ENCODE results near the gene ABCA2.

Gene ABCA2

DNA sequence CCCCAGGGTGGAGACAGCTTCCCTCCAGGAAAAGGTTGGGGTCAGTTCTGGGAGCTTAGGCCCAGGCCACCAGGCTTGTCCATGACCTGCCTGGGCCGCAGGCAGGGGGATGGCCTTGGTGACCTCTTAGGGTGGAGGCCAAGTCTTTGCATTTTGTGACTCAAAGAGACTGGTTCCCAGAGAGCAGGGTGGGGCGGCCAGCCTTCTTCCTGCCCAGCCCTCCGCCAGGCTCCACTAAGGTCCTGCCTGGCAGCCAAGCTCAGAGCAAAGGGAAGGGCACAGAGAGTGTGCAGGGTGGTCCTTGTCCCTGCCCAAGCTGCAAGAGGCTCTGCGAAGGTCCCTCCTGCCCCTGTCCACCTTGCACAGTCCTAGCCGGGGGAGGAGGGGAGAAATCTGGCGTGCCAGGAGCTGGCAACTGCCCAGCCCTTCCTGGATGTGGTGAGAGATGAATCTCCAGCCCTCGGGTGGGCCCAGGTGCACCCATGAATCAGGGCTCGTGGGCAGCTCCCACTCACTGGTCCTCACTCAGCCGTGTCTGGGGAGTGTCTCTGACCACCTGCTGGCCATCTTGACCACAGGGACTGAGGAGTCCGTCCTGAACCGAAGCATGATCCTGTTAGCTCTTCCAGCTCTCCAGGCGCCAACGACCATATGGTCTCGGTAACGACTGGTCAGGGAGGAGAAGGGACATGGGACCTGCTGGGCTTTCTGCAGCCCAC, 53.1 kb downstream of the ABCA2 start:
- no peak for DNase-seq (ENCODE audit: extremely low spot score)
- TF ChIP-seq BHLHE40 (IDR thresholded peaks at IDR 0.05; ENCODE audit: borderline replicate concordance) (no peak), ZNF384 (IDR thresholded peaks at IDR 0.05) (no peak), NFRKB (IDR thresholded peaks at IDR 0.05) (no peak), L3MBTL2 (conservative IDR thresholded peaks at IDR 0.05) (no peak), HDGF (IDR thresholded peaks at IDR 0.05; ENCODE audit: borderline replicate concordance) (no peak), FOXA1 (IDR thresholded peaks at IDR 0.05) (no peak), LEF1 (IDR thresholded peaks at IDR 0.05; ENCODE audit: borderline replicate concordance) (no peak), SP1 (IDR thresholded peaks at IDR 0.05) (no peak), PKNOX1 (IDR thresholded peaks at IDR 0.05) (no peak), FOXK2 (IDR thresholded peaks at IDR 0.05) (no peak), ELF4 (IDR thresholded peaks at IDR 0.05) (no peak), SUZ12 (IDR thresholded peaks at IDR 0.05) (no peak), TARDBP (IDR thresholded peaks at IDR 0.05) (no peak), ARNT (IDR thresholded peaks at IDR 0.05) (no peak)
- ChIA-PET POLR2A (interaction anchor here (1.2 to 1.4 kb wide), 2 partner anchors 17 to 25 kb away, joined by 3 to 8 read pairs; partner anchors contain the start of gene PAXX), CTCF (interaction anchor here (0.7 to 1.4 kb wide), 4 partner anchors 15 to 61 kb away, joined by 3 to 5 read pairs (median 3); no protein-coding TSS in a partner anchor)

DNA sequence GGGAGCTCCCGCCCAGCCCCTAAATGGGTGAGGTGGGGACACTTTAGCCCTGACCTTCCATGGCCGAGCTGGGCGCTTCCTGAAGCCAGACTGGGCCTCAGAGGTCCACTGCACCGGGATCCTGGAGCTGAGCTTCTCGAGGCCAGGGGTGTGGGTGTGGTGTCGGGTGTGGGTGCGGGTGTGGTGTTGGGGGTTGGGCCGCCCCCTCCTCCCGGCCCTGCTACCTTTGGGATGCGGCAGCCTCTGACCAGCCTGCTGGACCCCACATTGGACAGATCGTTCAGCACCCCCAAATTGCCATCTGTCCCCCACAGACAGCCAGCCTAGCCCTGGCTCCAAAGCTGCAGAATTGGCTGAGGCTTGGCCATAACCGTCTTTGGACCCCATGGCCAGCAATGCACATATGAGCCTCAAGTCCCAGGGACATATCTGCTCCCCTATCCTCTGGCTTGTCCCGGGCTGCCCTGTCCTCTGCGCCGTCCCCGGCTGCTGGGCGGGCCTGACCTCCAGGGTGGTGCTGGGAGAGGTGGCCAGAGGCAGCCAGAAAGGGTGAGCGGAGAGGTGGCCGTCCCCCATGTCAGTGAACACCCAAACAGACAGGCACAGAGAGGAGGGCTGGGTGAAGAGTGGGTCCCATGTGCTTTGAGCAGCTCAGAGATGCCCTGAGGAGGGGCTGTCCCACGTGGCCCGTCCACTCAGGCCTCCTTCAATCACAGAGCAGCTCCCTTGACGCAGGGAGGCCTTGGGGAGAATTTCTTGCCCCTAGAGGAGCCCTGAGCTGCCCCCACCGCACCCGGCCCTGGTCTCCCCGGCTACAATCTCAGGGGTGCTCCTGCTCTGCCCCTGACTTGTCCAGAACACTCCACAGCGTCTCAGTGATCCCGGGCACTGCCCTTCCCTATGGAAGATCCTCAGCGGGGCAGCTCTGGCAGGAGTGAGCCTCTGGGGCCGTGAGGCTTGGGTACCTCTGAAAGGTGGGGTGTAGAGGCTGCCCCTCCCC, 54.1 kb downstream of the ABCA2 start:
- TF ChIP-seq SUZ12 (IDR thresholded peaks at IDR 0.05): no peak
- no peak for TF ChIP-seq ELF4 (IDR thresholded peaks at IDR 0.05)
- no peak for TF ChIP-seq CTBP1 (IDR thresholded peaks at IDR 0.05; ENCODE audit: borderline replicate concordance)
- TF ChIP-seq TARDBP (IDR thresholded peaks at IDR 0.05): no peak
- DNase-seq (ENCODE audit: extremely low spot score): no peak
- ChIA-PET CTCF (interaction anchor here (0.7 to 1.4 kb wide), 3 partner anchors 26 to 62 kb away, joined by 3 to 5 read pairs (median 3); no protein-coding TSS in a partner anchor), POLR2A (interaction anchor here (0.6 to 1.4 kb wide), 4 partner anchors 18 to 26 kb away, joined by 3 to 8 read pairs (median 3); partner anchors contain the start of gene PAXX)

DNA sequence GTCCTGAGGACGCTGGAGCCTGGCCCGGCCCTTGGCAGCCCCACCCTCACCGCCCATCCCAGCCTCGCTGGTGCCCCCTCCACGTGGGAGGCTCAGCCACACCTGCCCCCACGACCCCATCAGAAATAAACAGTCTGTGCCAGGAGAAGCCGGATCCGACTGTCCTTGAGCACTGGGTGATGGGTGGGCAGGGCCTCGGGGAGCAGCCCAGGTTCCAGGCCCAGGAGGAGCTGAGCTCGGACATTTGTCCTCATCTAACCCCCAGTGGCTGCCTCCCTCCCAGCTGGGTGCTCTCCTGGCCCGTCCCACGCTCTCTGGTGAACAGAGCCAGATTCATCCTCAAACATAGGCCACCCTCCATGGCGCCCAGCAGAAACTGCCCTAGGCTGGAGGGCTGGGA, 55.3 kb downstream of the ABCA2 start:
- POLR2A ChIA-PET: interaction anchor here (1.1 kb wide), 1 partner anchor 24 kb away, joined by 3 read pairs; no protein-coding TSS in a partner anchor
- CTCF ChIA-PET: no interaction called here
- no peak for TF ChIP-seq FOXK2 (IDR thresholded peaks at IDR 0.05)
- no peak for TF ChIP-seq L3MBTL2 (conservative IDR thresholded peaks at IDR 0.05)
- no peak for TF ChIP-seq HDGF (IDR thresholded peaks at IDR 0.05; ENCODE audit: borderline replicate concordance)
- no peak for TF ChIP-seq SP1 (IDR thresholded peaks at IDR 0.05)
- no peak for TF ChIP-seq NFRKB (IDR thresholded peaks at IDR 0.05)
- no peak for TF ChIP-seq LEF1 (IDR thresholded peaks at IDR 0.05; ENCODE audit: borderline replicate concordance)
- no peak for TF ChIP-seq FOXM1 (IDR thresholded peaks at IDR 0.05; ENCODE audit: borderline replicate concordance)
- no peak for TF ChIP-seq PKNOX1 (IDR thresholded peaks at IDR 0.05)
- no peak for TF ChIP-seq ELF4 (IDR thresholded peaks at IDR 0.05)
- no peak for TF ChIP-seq FOXA1 (IDR thresholded peaks at IDR 0.05)
- no peak for TF ChIP-seq BHLHE40 (IDR thresholded peaks at IDR 0.05; ENCODE audit: borderline replicate concordance)
- TF ChIP-seq SUZ12 (IDR thresholded peaks at IDR 0.05): no peak
- no peak for TF ChIP-seq TARDBP (IDR thresholded peaks at IDR 0.05)
- no peak for TF ChIP-seq ARNT (IDR thresholded peaks at IDR 0.05)
- no peak for DNase-seq (ENCODE audit: extremely low spot score)

GRCh38 chr9:136972335-136972734, 55.7 kb downstream of the ABCA2 start:
- DNase-seq (ENCODE audit: extremely low spot score): no peak
- ChIA-PET CTCF (no interaction called here), POLR2A (no interaction called here)
- TF ChIP-seq HDGF (IDR thresholded peaks at IDR 0.05; ENCODE audit: borderline replicate concordance) (no peak), FOXA1 (IDR thresholded peaks at IDR 0.05) (no peak), CTBP1 (IDR thresholded peaks at IDR 0.05; ENCODE audit: borderline replicate concordance) (no peak), BHLHE40 (IDR thresholded peaks at IDR 0.05; ENCODE audit: borderline replicate concordance) (no peak)

- no peak for DNase-seq (ENCODE audit: extremely low spot score)
- CTCF ChIA-PET: no interaction called here
- TF ChIP-seq CTBP1 (IDR thresholded peaks at IDR 0.05; ENCODE audit: borderline replicate concordance) (no peak), LEF1 (IDR thresholded peaks at IDR 0.05; ENCODE audit: borderline replicate concordance) (no peak), SUZ12 (IDR thresholded peaks at IDR 0.05) (no peak), NFRKB (IDR thresholded peaks at IDR 0.05) (no peak), PKNOX1 (IDR thresholded peaks at IDR 0.05) (no peak), ARNT (IDR thresholded peaks at IDR 0.05) (no peak), HDGF (IDR thresholded peaks at IDR 0.05; ENCODE audit: borderline replicate concordance) (no peak), SP1 (IDR thresholded peaks at IDR 0.05) (no peak), FOXM1 (IDR thresholded peaks at IDR 0.05; ENCODE audit: borderline replicate concordance) (no peak), ZNF384 (IDR thresholded peaks at IDR 0.05) (no peak), TARDBP (IDR thresholded peaks at IDR 0.05) (no peak), L3MBTL2 (conservative IDR thresholded peaks at IDR 0.05) (no peak), BHLHE40 (IDR thresholded peaks at IDR 0.05; ENCODE audit: borderline replicate concordance) (no peak), ELF4 (IDR thresholded peaks at IDR 0.05) (no peak)
- POLR2A ChIA-PET: no interaction called here
Measured at GRCh38 chr9:136971746-136972145, 56.3 kb downstream of the ABCA2 start.
